ENCODE data around the gene ALDH3B1. TPM values are rescaled to one million over a fixed set of nuclear protein-coding genes. Genes with fewer than 3 reads are reported as not detected.

ALDH3B1 gene
- total RNA-seq, 1 experiment from 2014 or later = not detected

- DNase-seq = peak; percentile 97
- Histone ChIP-seq H2BK20ac (ENCODE audit: low read depth, low read length, poor library complexity, severe bottlenecking) (no peak overlapping the region), H4K20me1 (ENCODE audit: control insufficient read depth, insufficient read depth, insufficient read length) (no peaks in the 10 kb centered on the region), H3K56ac (ENCODE audit: insufficient read length, low read depth, low read length) (no peak overlapping the region), H3K9ac (ENCODE audit: extremely low read depth, insufficient read length, low read length) (no peak overlapping the region), H4K91ac (ENCODE audit: insufficient read length, low read depth, low read length) (no peak overlapping the region), H3K27ac (ENCODE audit: insufficient read length, low read depth, low read length) (no peak overlapping the region), H3K79me1 (ENCODE audit: insufficient read depth, low read depth, low read length, poor library complexity, severe bottlenecking) (no peaks in the 10 kb centered on the region), H3K9me3 (ENCODE audit: control insufficient read depth, low read depth, low read length) (no peaks in the 10 kb centered on the region), H2BK120ac (ENCODE audit: low read depth, low read length, poor library complexity, severe bottlenecking) (no peak overlapping the region), H3K14ac (ENCODE audit: insufficient read depth, low read length) (no peak overlapping the region), H4K8ac (replicated peaks; ENCODE audit: insufficient read length, low read depth, low read length) (no peak overlapping the region), H3K27me3 (ENCODE audit: insufficient read depth, low read length) (no peaks in the 10 kb centered on the region), H3K18ac (ENCODE audit: insufficient read length, low read depth, low read length) (peak overlapping the region; percentile 52), H2BK15ac (ENCODE audit: low read depth, low read length) (no peak overlapping the region), H3K23ac (ENCODE audit: insufficient read length, low read depth, low read length) (no peak overlapping the region), H3K23me2 (ENCODE audit: insufficient read length, low read depth, low read length, poor library complexity, severe bottlenecking) (no peaks in the 10 kb centered on the region), H2AK5ac (ENCODE audit: insufficient read length, low read length) (no peak overlapping the region), H3T11ph (ENCODE audit: low read length) (no peak overlapping the region), H4K5ac (ENCODE audit: insufficient read length, low read depth, low read length) (no peak overlapping the region), H2BK12ac (ENCODE audit: insufficient read length, low read depth, low read length) (no peak overlapping the region), H2AFZ (ENCODE audit: low read length) (no peak overlapping the region), H3K4me2 (ENCODE audit: insufficient read depth, insufficient read length, low read length) (peak overlapping the region; percentile 51), H3K4ac (ENCODE audit: low read depth, low read length) (no peak overlapping the region), H3K79me2 (ENCODE audit: insufficient read depth, low read length) (no peaks in the 10 kb centered on the region), H3K4me1 (ENCODE audit: insufficient read depth, low read length) (no peaks in the 10 kb centered on the region; the same call in 1 of the 2 replicates), H2BK5ac (ENCODE audit: insufficient read length, low read length) (no peak overlapping the region)
- Mint-ChIP-seq H3K27ac (peak overlapping the region; percentile 41 to 92 (median 86)), H3K4me3 (peak overlapping the region; percentile 71 to 87), H3K27me3 (ENCODE audit: low read depth) (peaks cover 9% of the 10 kb centered on the region), H3K9me3 (no peaks in the 10 kb centered on the region), H3K36me3 (ENCODE audit: insufficient read depth in 1 of 3, low read depth in 3 of 3) (peaks cover 0 to 6% (median 4%) of the 10 kb centered on the region in 3 experiments; a peak in 3 of 7 replicates), H3K4me1 (peaks cover 16 to 17% of the 10 kb centered on the region in 2 experiments)
- no CpG with 5 or more reads among the region's 41 CpGs for WGBS (ENCODE audit: extremely low coverage, insufficient read length, low lambda C conversion rate)
- no peak for TF ChIP-seq CTCF (conservative IDR thresholded peaks at IDR 0.05)
These were observed 13.3 kb upstream of the ALDH3B1 start for GRCh38 chr11:67996622-67997474.

Measured in H9 (cell line).